HEK293 (cell line): Measurements from ENCODE around the gene FAM120B.

Experiments used
- CTCF ChIA-PET: fragments of 350-600 bp; formaldehyde crosslinking; extraction: SDS; loops from one replicate; lab custom pipeline; 2021; ENCODE audit warnings: antibody characterized with exemption; lab: Yijun Ruan, JAX
- POLR2A ChIA-PET: fragments of 300-600 bp; formaldehyde crosslinking; extraction: SDS; loops from one replicate; lab custom pipeline; 2020; ENCODE audit warnings: antibody characterized with exemption, inconsistent platforms; lab: Yijun Ruan, JAX
- H3K27ac ChIP-seq: fragments of 200-500 bp; sonication (Bioruptor generic); 2 replicates; pipeline ENCODE4 v1.5.1; 2014; ENCODE audit warnings: low read depth, low read length, control low read depth, inconsistent platforms; ENCODE audit errors: extremely low read depth
- H3K36me3 ChIP-seq, 2 experiments: fragments of 200-500 bp in 1 of 2; sonication (Bioruptor generic) in 1 of 2; 1 replicate in 1 of 2; 2 replicates in 1 of 2; pipeline ENCODE4 v1.5.1; 2014 to 2017; ENCODE audit warnings: inconsistent platforms in 2 of 2, low read length in 2 of 2; ENCODE audit not compliant: control insufficient read depth in 2 of 2, insufficient read depth in 1 of 2
- H3K4me1 ChIP-seq: fragments of 200-500 bp; sonication (Bioruptor generic); 2 replicates; pipeline ENCODE4 v1.5.1; 2014; ENCODE audit warnings: mild to moderate bottlenecking, low read length, inconsistent platforms; ENCODE audit not compliant: control insufficient read depth, insufficient read depth
- H3K4me3 ChIP-seq: 2 replicates; pipeline ENCODE4 v1.5.1; 2011; ENCODE audit warnings: low read depth, mild to moderate bottlenecking, control low read depth, low read length, moderate library complexity
- H3K9me3 ChIP-seq: fragments of 200-500 bp; sonication (Bioruptor generic); 2 replicates; pipeline ENCODE4 v1.5.1; 2014; ENCODE audit warnings: low read depth, low read length, inconsistent platforms; ENCODE audit not compliant: control insufficient read depth, insufficient read depth
- GLIS2 ChIP-seq: fragments of 450-650 bp; formaldehyde crosslinking; IDR thresholded peaks from 2 replicates; pipeline ENCODE4 v1.5.1; 2016; ENCODE audit warnings: missing biosample characterization, missing genetic modification characterization
- KLF9 ChIP-seq: fragments of 450-650 bp; formaldehyde crosslinking; IDR thresholded peaks from 2 replicates; pipeline ENCODE4 v1.5.1; 2016; ENCODE audit warnings: missing biosample characterization, missing genetic modification characterization, low read depth
- ZBTB17 ChIP-seq: fragments of 450-650 bp; formaldehyde crosslinking; IDR thresholded peaks from 2 replicates; pipeline ENCODE4 v1.5.1; 2016; ENCODE audit warnings: missing biosample characterization, missing genetic modification characterization
- ZEB2 ChIP-seq: fragments of 450-650 bp; formaldehyde crosslinking; IDR thresholded peaks from 2 replicates; pipeline ENCODE4 v1.5.1; 2016; ENCODE audit warnings: missing biosample characterization, missing genetic modification characterization
- ZFHX2 ChIP-seq: fragments of 450-650 bp; formaldehyde crosslinking; conservative IDR thresholded peaks from 2 replicates; pipeline ENCODE4 v1.5.1; 2016; ENCODE audit warnings: missing biosample characterization, missing genetic modification characterization
- ZNF2 ChIP-seq: fragments of 450-650 bp; formaldehyde crosslinking; IDR thresholded peaks from 2 replicates; pipeline ENCODE4 v1.5.1; 2016; ENCODE audit warnings: missing biosample characterization, missing genetic modification characterization
- ZNF223 ChIP-seq: fragments of 450-650 bp; formaldehyde crosslinking; IDR thresholded peaks from 2 replicates; pipeline ENCODE4 v1.5.1; 2016; ENCODE audit warnings: missing biosample characterization, missing genetic modification characterization
- ZNF239 ChIP-seq: fragments of 450-650 bp; formaldehyde crosslinking; IDR thresholded peaks from 2 replicates; pipeline ENCODE4 v1.5.1; 2016; ENCODE audit warnings: missing biosample characterization, missing genetic modification characterization
- ZNF248 ChIP-seq: fragments of 450-650 bp; formaldehyde crosslinking; IDR thresholded peaks from 2 replicates; pipeline ENCODE4 v1.5.1; 2017; ENCODE audit warnings: missing biosample characterization, missing genetic modification characterization
- ZNF292 ChIP-seq: fragments of 450-650 bp; formaldehyde crosslinking; IDR thresholded peaks from 2 replicates; pipeline ENCODE4 v1.5.1; 2016; ENCODE audit warnings: low read depth, missing biosample characterization, missing genetic modification characterization, borderline replicate concordance
- ZNF529 ChIP-seq: fragments of 450-650 bp; formaldehyde crosslinking; IDR thresholded peaks from 2 replicates; pipeline ENCODE4 v1.5.1; 2017; ENCODE audit warnings: missing genetic modification characterization, missing biosample characterization; ENCODE audit not compliant: insufficient replicate concordance
- ZNF555 ChIP-seq: fragments of 450-650 bp; formaldehyde crosslinking; conservative IDR thresholded peaks from 2 replicates; pipeline ENCODE4 v1.5.1; 2017; ENCODE audit warnings: missing biosample characterization, mild to moderate bottlenecking, missing genetic modification characterization, inconsistent platforms
- ZNF558 ChIP-seq: fragments of 450-650 bp; formaldehyde crosslinking; IDR thresholded peaks from 2 replicates; pipeline ENCODE4 v1.5.1; 2016; ENCODE audit warnings: missing biosample characterization, missing genetic modification characterization
- ZNF561 ChIP-seq: fragments of 450-650 bp; IDR thresholded peaks from 2 replicates; pipeline ENCODE4 v1.5.1; 2018; ENCODE audit warnings: missing biosample characterization, missing genetic modification characterization, borderline replicate concordance
- ZNF660 ChIP-seq: fragments of 450-650 bp; IDR thresholded peaks from 2 replicates; pipeline ENCODE4 v1.5.1; 2018; ENCODE audit warnings: missing biosample characterization, mild to moderate bottlenecking, missing genetic modification characterization
- ZNF747 ChIP-seq: fragments of 450-650 bp; formaldehyde crosslinking; IDR thresholded peaks from 2 replicates; pipeline ENCODE4 v1.5.1; 2016; ENCODE audit warnings: missing biosample characterization, missing genetic modification characterization
- ZNF830 ChIP-seq: fragments of 450-650 bp; IDR thresholded peaks from 2 replicates; pipeline ENCODE4 v1.5.0; 2018; ENCODE audit warnings: missing biosample characterization, missing genetic modification characterization, low read depth, mild to moderate bottlenecking, moderate library complexity
- TF ChIP-seq, protein P1 (sequence below): fragments of 450-650 bp; formaldehyde crosslinking; IDR thresholded peaks from 2 replicates; pipeline ENCODE4 v1.5.1; 2017; ENCODE audit warnings: missing biosample characterization, missing genetic modification characterization
- TF ChIP-seq, protein P2 (sequence below): fragments of 450-650 bp; formaldehyde crosslinking; IDR thresholded peaks from 2 replicates; pipeline ENCODE4 v1.5.1; 2016; ENCODE audit warnings: missing biosample characterization, missing genetic modification characterization
- TF ChIP-seq, protein P3 (sequence below): fragments of 450-650 bp; formaldehyde crosslinking; IDR thresholded peaks from 2 replicates; pipeline ENCODE4 v1.5.1; 2016; ENCODE audit warnings: missing biosample characterization, missing genetic modification characterization
- TF ChIP-seq, protein P4 (sequence below): fragments of 450-650 bp; formaldehyde crosslinking; IDR thresholded peaks from 2 replicates; pipeline ENCODE4 v1.5.1; 2017; ENCODE audit warnings: missing biosample characterization, mild to moderate bottlenecking, missing genetic modification characterization, moderate library complexity
- TF ChIP-seq, protein P5 (sequence below): fragments of 450-650 bp; formaldehyde crosslinking; IDR thresholded peaks from 2 replicates; pipeline ENCODE4 v1.5.1; 2016; ENCODE audit warnings: missing biosample characterization, missing genetic modification characterization

FAM120B gene, protein sequence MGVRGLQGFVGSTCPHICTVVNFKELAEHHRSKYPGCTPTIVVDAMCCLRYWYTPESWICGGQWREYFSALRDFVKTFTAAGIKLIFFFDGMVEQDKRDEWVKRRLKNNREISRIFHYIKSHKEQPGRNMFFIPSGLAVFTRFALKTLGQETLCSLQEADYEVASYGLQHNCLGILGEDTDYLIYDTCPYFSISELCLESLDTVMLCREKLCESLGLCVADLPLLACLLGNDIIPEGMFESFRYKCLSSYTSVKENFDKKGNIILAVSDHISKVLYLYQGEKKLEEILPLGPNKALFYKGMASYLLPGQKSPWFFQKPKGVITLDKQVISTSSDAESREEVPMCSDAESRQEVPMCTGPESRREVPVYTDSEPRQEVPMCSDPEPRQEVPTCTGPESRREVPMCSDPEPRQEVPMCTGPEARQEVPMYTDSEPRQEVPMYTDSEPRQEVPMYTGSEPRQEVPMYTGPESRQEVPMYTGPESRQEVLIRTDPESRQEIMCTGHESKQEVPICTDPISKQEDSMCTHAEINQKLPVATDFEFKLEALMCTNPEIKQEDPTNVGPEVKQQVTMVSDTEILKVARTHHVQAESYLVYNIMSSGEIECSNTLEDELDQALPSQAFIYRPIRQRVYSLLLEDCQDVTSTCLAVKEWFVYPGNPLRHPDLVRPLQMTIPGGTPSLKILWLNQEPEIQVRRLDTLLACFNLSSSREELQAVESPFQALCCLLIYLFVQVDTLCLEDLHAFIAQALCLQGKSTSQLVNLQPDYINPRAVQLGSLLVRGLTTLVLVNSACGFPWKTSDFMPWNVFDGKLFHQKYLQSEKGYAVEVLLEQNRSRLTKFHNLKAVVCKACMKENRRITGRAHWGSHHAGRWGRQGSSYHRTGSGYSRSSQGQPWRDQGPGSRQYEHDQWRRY

DNA sequence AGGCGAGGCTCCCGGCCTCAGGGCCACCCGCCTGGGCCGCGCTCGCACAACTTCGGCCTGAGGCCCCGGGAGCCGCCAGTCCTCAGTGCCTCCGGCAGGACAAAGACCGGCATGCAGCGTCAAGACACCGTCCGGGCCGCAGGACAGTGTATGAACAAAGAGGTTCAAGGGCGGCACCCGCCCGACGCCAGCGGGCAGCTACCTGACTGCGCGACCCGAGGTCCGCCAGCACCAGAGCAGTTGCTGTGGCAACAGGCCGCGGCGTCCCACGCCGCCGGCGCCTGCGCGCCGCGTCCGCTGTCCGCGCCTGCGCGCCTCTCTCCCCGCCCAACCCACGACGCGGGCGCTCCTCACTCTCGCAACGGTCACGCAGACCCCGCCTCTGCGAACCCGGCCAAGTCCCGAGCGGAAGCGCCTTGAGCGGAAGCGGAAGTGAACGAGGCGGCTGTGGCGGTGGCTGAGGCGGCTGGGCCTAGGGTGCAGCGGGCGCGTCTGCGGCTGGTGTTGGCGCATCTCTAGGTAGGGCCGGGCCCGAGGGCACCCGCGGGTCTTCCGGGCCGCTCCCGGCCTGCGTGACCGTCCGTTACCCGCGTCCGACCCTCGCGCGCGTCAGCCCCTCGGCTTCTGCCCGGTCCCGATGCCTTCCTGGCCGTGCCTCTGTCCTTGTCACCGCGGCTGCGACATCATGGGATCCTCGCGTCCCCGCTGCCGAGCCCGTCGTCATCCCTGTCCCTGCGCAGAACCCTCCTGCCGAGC lies at the start of gene FAM120B:
FAM120B (plus strand) TSS at position 435 of the 756 bp plus-strand sequence. CDS start 10,633 bp downstream, outside the sequence.
- H3K9me3 ChIP-seq: no peaks in the 10 kb centered on the region
- peak within 1 kb of the TSS; percentile 73; the same call in 1 of the 2 replicates for H3K27ac ChIP-seq
- peak within 1 kb of the TSS; percentile 79 for H3K4me3 ChIP-seq
- H3K4me1 ChIP-seq: 0 out of 2 replicates have a peak, but pooled peaks cover 2% of the 10 kb centered on the region
- peaks cover 3 to 28% of the 10 kb centered on the region in 2 experiments; a peak in 1 of 3 replicates for H3K36me3 ChIP-seq
- ChIA-PET POLR2A (interaction anchor here (1.0 to 1.6 kb wide), 3 partner anchors 16 to 132 kb away, joined by 3 to 7 read pairs (median 3); partner anchors contain the start of gene DLL1), CTCF (interaction anchor here (0.6 kb wide), 1 partner anchor 475 kb away, joined by 4 read pairs; no protein-coding TSS in a partner anchor)
- TF ChIP-seq ZNF555 (no peak), ZNF2 (peak; percentile 78), KLF9 (tag by site-specific recombination) (peak; percentile 32), ZNF660 (tag by site-specific recombination) (no peak), GLIS2 (tag by site-specific recombination) (no peak; the same call in 1 of the 2 replicates), ZNF830 (tag by site-specific recombination) (no peak), ZNF223 (tag by site-specific recombination) (no peak), ZNF747 (tag by site-specific recombination) (no peak), ZNF292 (tag by site-specific recombination) (no peak), ZNF248 (tag by site-specific recombination) (no peak), ZFHX2 (tag by site-specific recombination) (peak; percentile 25; the same call in 1 of the 2 replicates), ZNF561 (tag by site-specific recombination) (no peak; the same call in 1 of the 2 replicates), ZEB2 (tag by site-specific recombination) (peak; percentile 35; the same call in 1 of the 2 replicates), ZNF558 (tag by site-specific recombination) (no peak), ZBTB17 (tag by site-specific recombination) (0 out of 2 replicates have a peak, but pooled peaks have one; percentile 35), ZNF239 (tag by site-specific recombination) (no peak), ZNF529 (tag by site-specific recombination) (no peak)
- TF ChIP-seq, protein P1, sequence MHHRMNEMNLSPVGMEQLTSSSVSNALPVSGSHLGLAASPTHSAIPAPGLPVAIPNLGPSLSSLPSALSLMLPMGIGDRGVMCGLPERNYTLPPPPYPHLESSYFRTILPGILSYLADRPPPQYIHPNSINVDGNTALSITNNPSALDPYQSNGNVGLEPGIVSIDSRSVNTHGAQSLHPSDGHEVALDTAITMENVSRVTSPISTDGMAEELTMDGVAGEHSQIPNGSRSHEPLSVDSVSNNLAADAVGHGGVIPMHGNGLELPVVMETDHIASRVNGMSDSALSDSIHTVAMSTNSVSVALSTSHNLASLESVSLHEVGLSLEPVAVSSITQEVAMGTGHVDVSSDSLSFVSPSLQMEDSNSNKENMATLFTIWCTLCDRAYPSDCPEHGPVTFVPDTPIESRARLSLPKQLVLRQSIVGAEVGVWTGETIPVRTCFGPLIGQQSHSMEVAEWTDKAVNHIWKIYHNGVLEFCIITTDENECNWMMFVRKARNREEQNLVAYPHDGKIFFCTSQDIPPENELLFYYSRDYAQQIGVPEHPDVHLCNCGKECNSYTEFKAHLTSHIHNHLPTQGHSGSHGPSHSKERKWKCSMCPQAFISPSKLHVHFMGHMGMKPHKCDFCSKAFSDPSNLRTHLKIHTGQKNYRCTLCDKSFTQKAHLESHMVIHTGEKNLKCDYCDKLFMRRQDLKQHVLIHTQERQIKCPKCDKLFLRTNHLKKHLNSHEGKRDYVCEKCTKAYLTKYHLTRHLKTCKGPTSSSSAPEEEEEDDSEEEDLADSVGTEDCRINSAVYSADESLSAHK (tag by site-specific recombination): no peak; the same call in 1 of the 2 replicates
- TF ChIP-seq, protein P2, sequence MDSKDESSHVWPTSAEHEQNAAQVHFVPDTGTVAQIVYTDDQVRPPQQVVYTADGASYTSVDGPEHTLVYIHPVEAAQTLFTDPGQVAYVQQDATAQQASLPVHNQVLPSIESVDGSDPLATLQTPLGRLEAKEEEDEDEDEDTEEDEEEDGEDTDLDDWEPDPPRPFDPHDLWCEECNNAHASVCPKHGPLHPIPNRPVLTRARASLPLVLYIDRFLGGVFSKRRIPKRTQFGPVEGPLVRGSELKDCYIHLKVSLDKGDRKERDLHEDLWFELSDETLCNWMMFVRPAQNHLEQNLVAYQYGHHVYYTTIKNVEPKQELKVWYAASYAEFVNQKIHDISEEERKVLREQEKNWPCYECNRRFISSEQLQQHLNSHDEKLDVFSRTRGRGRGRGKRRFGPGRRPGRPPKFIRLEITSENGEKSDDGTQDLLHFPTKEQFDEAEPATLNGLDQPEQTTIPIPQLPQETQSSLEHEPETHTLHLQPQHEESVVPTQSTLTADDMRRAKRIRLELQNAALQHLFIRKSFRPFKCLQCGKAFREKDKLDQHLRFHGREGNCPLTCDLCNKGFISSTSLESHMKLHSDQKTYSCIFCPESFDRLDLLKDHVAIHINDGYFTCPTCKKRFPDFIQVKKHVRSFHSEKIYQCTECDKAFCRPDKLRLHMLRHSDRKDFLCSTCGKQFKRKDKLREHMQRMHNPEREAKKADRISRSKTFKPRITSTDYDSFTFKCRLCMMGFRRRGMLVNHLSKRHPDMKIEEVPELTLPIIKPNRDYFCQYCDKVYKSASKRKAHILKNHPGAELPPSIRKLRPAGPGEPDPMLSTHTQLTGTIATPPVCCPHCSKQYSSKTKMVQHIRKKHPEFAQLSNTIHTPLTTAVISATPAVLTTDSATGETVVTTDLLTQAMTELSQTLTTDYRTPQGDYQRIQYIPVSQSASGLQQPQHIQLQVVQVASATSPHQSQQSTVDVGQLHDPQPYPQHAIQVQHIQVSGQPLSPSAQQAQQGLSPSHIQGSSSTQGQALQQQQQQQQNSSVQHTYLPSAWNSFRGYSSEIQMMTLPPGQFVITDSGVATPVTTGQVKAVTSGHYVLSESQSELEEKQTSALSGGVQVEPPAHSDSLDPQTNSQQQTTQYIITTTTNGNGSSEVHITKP (tag by site-specific recombination): no peak
- TF ChIP-seq, protein P3, sequence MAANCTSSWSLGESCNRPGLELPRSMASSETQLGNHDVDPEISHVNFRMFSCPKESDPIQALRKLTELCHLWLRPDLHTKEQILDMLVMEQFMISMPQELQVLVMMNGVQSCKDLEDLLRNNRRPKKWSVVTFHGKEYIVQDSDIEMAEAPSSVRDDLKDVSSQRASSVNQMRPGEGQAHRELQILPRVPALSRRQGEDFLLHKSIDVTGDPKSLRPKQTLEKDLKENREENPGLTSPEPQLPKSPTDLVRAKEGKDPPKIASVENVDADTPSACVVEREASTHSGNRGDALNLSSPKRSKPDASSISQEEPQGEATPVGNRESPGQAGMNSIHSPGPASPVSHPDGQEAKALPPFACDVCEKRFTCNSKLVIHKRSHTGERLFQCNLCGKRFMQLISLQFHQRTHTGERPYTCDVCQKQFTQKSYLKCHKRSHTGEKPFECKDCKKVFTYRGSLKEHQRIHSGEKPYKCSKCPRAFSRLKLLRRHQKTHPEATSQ (tag by site-specific recombination): peak; percentile 75; the same call in 1 of the 2 replicates
- TF ChIP-seq, protein P4, sequence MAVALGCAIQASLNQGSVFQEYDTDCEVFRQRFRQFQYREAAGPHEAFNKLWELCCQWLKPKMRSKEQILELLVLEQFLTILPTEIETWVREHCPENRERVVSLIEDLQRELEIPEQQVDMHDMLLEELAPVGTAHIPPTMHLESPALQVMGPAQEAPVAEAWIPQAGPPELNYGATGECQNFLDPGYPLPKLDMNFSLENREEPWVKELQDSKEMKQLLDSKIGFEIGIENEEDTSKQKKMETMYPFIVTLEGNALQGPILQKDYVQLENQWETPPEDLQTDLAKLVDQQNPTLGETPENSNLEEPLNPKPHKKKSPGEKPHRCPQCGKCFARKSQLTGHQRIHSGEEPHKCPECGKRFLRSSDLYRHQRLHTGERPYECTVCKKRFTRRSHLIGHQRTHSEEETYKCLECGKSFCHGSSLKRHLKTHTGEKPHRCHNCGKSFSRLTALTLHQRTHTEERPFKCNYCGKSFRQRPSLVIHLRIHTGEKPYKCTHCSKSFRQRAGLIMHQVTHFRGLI (tag by site-specific recombination): peak; percentile 77
- TF ChIP-seq, protein P5, sequence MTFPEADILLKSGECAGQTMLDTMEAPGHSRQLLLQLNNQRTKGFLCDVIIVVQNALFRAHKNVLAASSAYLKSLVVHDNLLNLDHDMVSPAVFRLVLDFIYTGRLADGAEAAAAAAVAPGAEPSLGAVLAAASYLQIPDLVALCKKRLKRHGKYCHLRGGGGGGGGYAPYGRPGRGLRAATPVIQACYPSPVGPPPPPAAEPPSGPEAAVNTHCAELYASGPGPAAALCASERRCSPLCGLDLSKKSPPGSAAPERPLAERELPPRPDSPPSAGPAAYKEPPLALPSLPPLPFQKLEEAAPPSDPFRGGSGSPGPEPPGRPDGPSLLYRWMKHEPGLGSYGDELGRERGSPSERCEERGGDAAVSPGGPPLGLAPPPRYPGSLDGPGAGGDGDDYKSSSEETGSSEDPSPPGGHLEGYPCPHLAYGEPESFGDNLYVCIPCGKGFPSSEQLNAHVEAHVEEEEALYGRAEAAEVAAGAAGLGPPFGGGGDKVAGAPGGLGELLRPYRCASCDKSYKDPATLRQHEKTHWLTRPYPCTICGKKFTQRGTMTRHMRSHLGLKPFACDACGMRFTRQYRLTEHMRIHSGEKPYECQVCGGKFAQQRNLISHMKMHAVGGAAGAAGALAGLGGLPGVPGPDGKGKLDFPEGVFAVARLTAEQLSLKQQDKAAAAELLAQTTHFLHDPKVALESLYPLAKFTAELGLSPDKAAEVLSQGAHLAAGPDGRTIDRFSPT: no peak
